H1 (cell line): ENCODE measurements around the gene TFEC. TPM values are rescaled to one million over a fixed set of nuclear protein-coding genes. Genes with fewer than 3 reads are reported as not detected.

ENCODE experiments used
- CTCF ChIA-PET: fragments of 300-600 bp; sonication (Branson Sonifier 250); formaldehyde crosslinking; loops from one replicate; lab custom pipeline; 2021; ENCODE audit not compliant: partially characterized antibody; lab: Charles Lee
- POLR2A ChIA-PET: fragments of 300-600 bp; sonication (Branson Sonifier 250); formaldehyde crosslinking; loops from one replicate; lab custom pipeline; 2021; ENCODE audit warnings: inconsistent platforms; ENCODE audit not compliant: partially characterized antibody; lab: Charles Lee
- DNase-seq, 2 experiments: peaks; one replicate each; pipeline versions ENCODE4 v3.0.0 to v3.0.0-alpha.2; 2010 to 2022; ENCODE audit warnings: low spot score in 2 of 2, low read depth in 1 of 2, mixed read lengths in 1 of 2
- FAIRE-seq: peaks from 2 replicates; lab custom pipeline; 2011; peaks lifted over from hg19 to GRCh38; lab: Jason Lieb, UNC
- H2AFZ ChIP-seq: 2 replicates; pipeline ENCODE4 v1.8.1; 2012; ENCODE audit warnings: low read length, inconsistent platforms
- H2AK5ac ChIP-seq: 2 replicates; pipeline ENCODE4 v1.6.1; 2013; ENCODE audit warnings: low read depth, low read length
- H2BK120ac ChIP-seq: replicated peaks from 2 replicates; pipeline ENCODE3; 2013; ENCODE audit warnings: low read depth, low read length, inconsistent platforms
- H2BK12ac ChIP-seq: 2 replicates; pipeline ENCODE4 v1.6.1; 2013; ENCODE audit warnings: low read depth, low read length
- H2BK15ac ChIP-seq: 2 replicates; pipeline ENCODE4 v1.6.1; 2013; ENCODE audit warnings: low read length
- H2BK20ac ChIP-seq: 2 replicates; pipeline ENCODE4 v1.6.1; 2013; ENCODE audit warnings: low read length
- H2BK5ac ChIP-seq: 2 replicates; pipeline ENCODE4 v1.6.1; 2013; ENCODE audit warnings: low read depth, low read length
- H3K14ac ChIP-seq: 2 replicates; pipeline ENCODE4 v1.6.1; 2013; ENCODE audit warnings: inconsistent platforms; ENCODE audit not compliant: insufficient read length
- H3K18ac ChIP-seq: 2 replicates; pipeline ENCODE4 v1.6.1; 2013; ENCODE audit warnings: low read length; ENCODE audit errors: extremely low read depth
- H3K23ac ChIP-seq: 2 replicates; pipeline ENCODE4 v1.6.1; 2013; ENCODE audit warnings: inconsistent platforms; ENCODE audit not compliant: insufficient read length
- H3K23me2 ChIP-seq: 2 replicates; pipeline ENCODE4 v1.6.1; 2013; ENCODE audit warnings: low read depth, low read length
- H3K27ac ChIP-seq: 2 replicates; pipeline ENCODE4 v1.6.1; 2011; ENCODE audit warnings: low read depth, low read length, inconsistent platforms
- H3K27me3 ChIP-seq, 4 experiments: replicated peaks in 1 of 4; 1 replicate in 1 of 4; 2 replicates in 3 of 4; pipeline versions ENCODE4 v1.6.1 to v1.8.1; 2011 to 2013; ENCODE audit warnings: low read length in 3 of 4, mild to moderate bottlenecking in 3 of 4, inconsistent platforms in 2 of 4, mixed read lengths in 2 of 4, moderate library complexity in 1 of 4; ENCODE audit not compliant: control insufficient read depth in 3 of 4, insufficient read depth in 3 of 4; ENCODE audit errors: extremely low read depth in 1 of 4
- H3K36me3 ChIP-seq, 4 experiments: 2 replicates each; pipeline versions ENCODE4 v1.6.1 to v1.8.1; 2011 to 2013; ENCODE audit warnings: mild to moderate bottlenecking in 4 of 4, low read length in 3 of 4, moderate library complexity in 2 of 4, control low read depth in 1 of 4, inconsistent platforms in 1 of 4; ENCODE audit not compliant: insufficient read depth in 4 of 4, control insufficient read depth in 2 of 4
- H3K4ac ChIP-seq: replicated peaks from 2 replicates; pipeline ENCODE3; 2013; ENCODE audit warnings: low read length, low read depth, mixed read lengths, inconsistent platforms; ENCODE audit not compliant: insufficient read length
- H3K4me1 ChIP-seq, 4 experiments: replicated peaks in 1 of 4; 1 replicate in 1 of 4; 2 replicates in 3 of 4; pipeline versions ENCODE4 v1.6.1 to v1.8.1; 2011 to 2013; ENCODE audit warnings: low read length in 3 of 4, inconsistent platforms in 2 of 4, mixed read lengths in 1 of 4; ENCODE audit not compliant: insufficient read depth in 4 of 4, control insufficient read depth in 3 of 4
- H3K4me2 ChIP-seq, 2 experiments: 2 replicates each; pipeline versions ENCODE4 v1.6.1 to v1.8.1; 2011 to 2013; ENCODE audit warnings: low read depth in 2 of 2, low read length in 2 of 2, control low read depth in 1 of 2, inconsistent platforms in 1 of 2, mild to moderate bottlenecking in 1 of 2; ENCODE audit not compliant: insufficient read depth in 1 of 2
- H3K4me3 ChIP-seq, 4 experiments: fragments of 200-600, 300-600 bp in 1 of 4; sonication (generic), shearing (Covaris generic), sonication (Bioruptor Twin) in 1 of 4; 2 replicates each; pipeline versions ENCODE4 v1.5.1 to v1.8.1; 2011 to 2016; ENCODE audit warnings: low read length in 4 of 4, low read depth in 3 of 4, control low read depth in 2 of 4, inconsistent platforms in 2 of 4, mild to moderate bottlenecking in 2 of 4, mixed read lengths in 1 of 4, moderate library complexity in 1 of 4; ENCODE audit not compliant: insufficient read depth in 2 of 4; ENCODE audit errors: extremely low read depth in 1 of 4
- H3K56ac ChIP-seq: replicated peaks from 2 replicates; pipeline ENCODE3; 2013; ENCODE audit warnings: low read depth, mild to moderate bottlenecking, mixed read lengths, low read length, inconsistent platforms; ENCODE audit not compliant: insufficient read length
- H3K79me1 ChIP-seq: 2 replicates; pipeline ENCODE4 v1.6.1; 2013; ENCODE audit warnings: low read depth, low read length, control low read depth
- H3K79me2 ChIP-seq, 2 experiments: 2 replicates each; pipeline versions ENCODE4 v1.6.1 to v1.8.1; 2012 to 2013; ENCODE audit warnings: low read length in 2 of 2, mild to moderate bottlenecking in 2 of 2, inconsistent platforms in 1 of 2; ENCODE audit not compliant: insufficient read depth in 2 of 2, control insufficient read depth in 1 of 2
- H3K9ac ChIP-seq, 4 experiments: replicated peaks in 1 of 4; 1 replicate in 1 of 4; 2 replicates in 3 of 4; pipeline versions ENCODE4 v1.6.1 to v1.8.1; 2011 to 2013; ENCODE audit warnings: low read depth in 3 of 4, low read length in 3 of 4, control low read depth in 2 of 4, mild to moderate bottlenecking in 2 of 4, moderate library complexity in 2 of 4, inconsistent platforms in 1 of 4; ENCODE audit errors: extremely low read depth in 1 of 4
- H3K9me3 ChIP-seq, 2 experiments: 2 replicates each; pipeline versions ENCODE4 v1.6.1 to v1.8.1; 2012 to 2013; ENCODE audit warnings: mild to moderate bottlenecking in 2 of 2, moderate library complexity in 2 of 2, control low read depth in 1 of 2, inconsistent platforms in 1 of 2, low read depth in 1 of 2, low read length in 1 of 2, mixed read lengths in 1 of 2; ENCODE audit not compliant: insufficient read depth in 2 of 2
- H4K20me1 ChIP-seq, 2 experiments: replicated peaks in 1 of 2; 2 replicates each; pipeline versions ENCODE3 to v1.8.1; 2011 to 2013; ENCODE audit warnings: inconsistent platforms in 2 of 2, low read length in 2 of 2, mild to moderate bottlenecking in 1 of 2; ENCODE audit not compliant: insufficient read depth in 2 of 2, control insufficient read depth in 1 of 2
- H4K5ac ChIP-seq: 2 replicates; pipeline ENCODE4 v1.6.1; 2013; ENCODE audit warnings: low read length, low read depth, mixed read lengths, inconsistent platforms; ENCODE audit not compliant: insufficient read length
- H4K8ac ChIP-seq: 2 replicates; pipeline ENCODE4 v1.8.0; 2013; ENCODE audit warnings: mild to moderate bottlenecking, moderate library complexity, low read length, inconsistent platforms; ENCODE audit not compliant: insufficient read depth; ENCODE audit errors: extremely low read depth
- H4K91ac ChIP-seq: replicated peaks from 2 replicates; pipeline ENCODE3; 2013; ENCODE audit warnings: low read length, mixed read lengths, inconsistent platforms; ENCODE audit not compliant: insufficient read length
- HDAC6 ChIP-seq: IDR thresholded peaks from one replicate; pipeline ENCODE4 v1.7.1; 2012; ENCODE audit warnings: low read depth, mild to moderate bottlenecking, inconsistent platforms, low read length, moderate library complexity
- RNF2 ChIP-seq: fragments of 200-900, 300-1000 bp; sonication (generic); IDR thresholded peaks from 2 replicates; pipeline ENCODE4 v1.7.1; 2016; ENCODE audit warnings: borderline replicate concordance, low read depth, mild to moderate bottlenecking, antibody characterized with exemption, low read length; ENCODE audit not compliant: poor library complexity, severe bottlenecking; ENCODE audit errors: missing control alignments
- SUZ12 ChIP-seq: fragments of 200-600 bp; sonication (generic); IDR thresholded peaks from 2 replicates; pipeline ENCODE4 v1.6.1; 2012; ENCODE audit warnings: mild to moderate bottlenecking, inconsistent platforms, low read length, moderate library complexity, mixed read lengths
- WGBS, 2 experiments: shearing (Covaris generic) in 1 of 2; methylation state at CpG; one replicate each; pipeline versions ENCODE4 v1.1.6 to v1.1.7; 2013 to 2015; ENCODE audit warnings: low lambda C conversion rate in 2 of 2, mixed read lengths in 2 of 2, inconsistent platforms in 1 of 2, low coverage in 1 of 2, missing lambda C conversion rate in 1 of 2; ENCODE audit not compliant: insufficient replicate concordance in 2 of 2, insufficient coverage in 1 of 2, insufficient read length in 1 of 2; ENCODE audit errors: extremely low coverage in 1 of 2, missing lambda C conversion rate in 1 of 2; 5-methylcytosine and 5-hydroxymethylcytosine counted together
- polyA plus RNA-seq, 7 experiments: library from polyadenylated mRNA; depleted of rRNA in 3 of 7; stranded (reverse) in 5 of 7; unstranded in 2 of 7; fragments of >200 nt in 5 of 7; fragments of 200-250 nt in 2 of 7; gene quantifications; 1 replicate in 5 of 7; 2 replicates in 1 of 7; 4 replicates in 1 of 7; pipeline versions ENCODE4 v1.2.1 to v1.2.3, GENCODE V29; 2011 to 2013; ENCODE audit warnings: missing spikeins in 2 of 7, mixed read lengths in 2 of 7
- total RNA-seq: library from RNA; stranded (reverse); fragmentation: NEBNext Ultra II Directional; extraction: Animal tissue kit (Norgen Biotek cat#: 25700); gene quantifications from 2 replicates; pipeline ENCODE4 v1.2.1, GENCODE V29; 2021

Gene TFEC
- total and polyA plus RNA-seq, 2 of the 8 experiments (the other 6 are each of a cell fraction or from before 2014, with no cell fraction given): not detected

DNA sequence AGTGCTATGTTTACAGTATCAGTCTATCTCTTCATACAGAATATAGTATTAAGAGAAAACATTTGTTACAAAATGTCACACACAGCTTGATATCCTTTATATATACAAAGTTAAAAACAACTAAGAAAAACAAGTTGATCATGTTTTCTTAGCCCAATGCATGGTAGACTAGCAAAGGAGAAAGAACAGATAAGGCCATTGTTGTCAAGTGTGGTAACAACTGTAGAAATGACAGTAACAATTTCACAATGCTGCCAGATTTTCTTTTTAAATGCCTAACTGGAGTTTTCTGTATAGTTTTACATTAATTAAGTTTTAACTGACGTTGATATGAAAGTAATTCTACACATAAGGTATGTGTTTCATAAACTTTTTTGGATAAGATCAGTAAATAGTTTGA is 65.8 kb downstream of the TFEC start:
- Histone ChIP-seq H3K23me2 (no peaks in the 10 kb centered on the region; the same call in 1 of the 2 replicates), H2AFZ (no peak overlapping the region), H3K27ac (no peak overlapping the region), H3K4ac (no peak overlapping the region), H3K56ac (no peak overlapping the region), H4K8ac (no peak overlapping the region), H3K4me2 (no peak overlapping the region), H3K14ac (no peak overlapping the region), H3K9me3 (no peaks in the 10 kb centered on the region), H3K4me1 (no peaks in the 10 kb centered on the region), H2BK20ac (no peak overlapping the region), H4K5ac (no peak overlapping the region), H4K20me1 (no peaks in the 10 kb centered on the region), H3K9ac (no peak overlapping the region), H3K36me3 (no peaks in the 10 kb centered on the region), H3K4me3 (no peak overlapping the region), H2BK12ac (no peak overlapping the region), H3K79me2 (no peaks in the 10 kb centered on the region), H4K91ac (no peak overlapping the region), H3K79me1 (no peaks in the 10 kb centered on the region), H2BK15ac (no peak overlapping the region), H3K27me3 (no peaks in the 10 kb centered on the region), H2BK120ac (no peak overlapping the region), H2AK5ac (no peak overlapping the region), H3K18ac (no peak overlapping the region), H2BK5ac (no peak overlapping the region), H3K23ac (no peak overlapping the region)
- TF ChIP-seq HDAC6: no peak
- no peak for TF ChIP-seq SUZ12
- TF ChIP-seq RNF2: no peak
- FAIRE-seq (no peak), DNase-seq (no peak)
- POLR2A ChIA-PET: no interaction called here
- WGBS, 2 experiments: 75% methylated on average over 1 of the region's 1 CpG; no CpG with 5 or more reads in 1 of the 2 experiments
- CTCF ChIA-PET: no interaction called here
